ENCODE data around the gene DTX3L. TPM values are rescaled to one million over a fixed set of nuclear protein-coding genes. Genes with fewer than 3 reads are reported as not detected.

The DTX3L gene
- 8.2 and 36.9 TPM in 2 replicates for total RNA-seq

DNA sequence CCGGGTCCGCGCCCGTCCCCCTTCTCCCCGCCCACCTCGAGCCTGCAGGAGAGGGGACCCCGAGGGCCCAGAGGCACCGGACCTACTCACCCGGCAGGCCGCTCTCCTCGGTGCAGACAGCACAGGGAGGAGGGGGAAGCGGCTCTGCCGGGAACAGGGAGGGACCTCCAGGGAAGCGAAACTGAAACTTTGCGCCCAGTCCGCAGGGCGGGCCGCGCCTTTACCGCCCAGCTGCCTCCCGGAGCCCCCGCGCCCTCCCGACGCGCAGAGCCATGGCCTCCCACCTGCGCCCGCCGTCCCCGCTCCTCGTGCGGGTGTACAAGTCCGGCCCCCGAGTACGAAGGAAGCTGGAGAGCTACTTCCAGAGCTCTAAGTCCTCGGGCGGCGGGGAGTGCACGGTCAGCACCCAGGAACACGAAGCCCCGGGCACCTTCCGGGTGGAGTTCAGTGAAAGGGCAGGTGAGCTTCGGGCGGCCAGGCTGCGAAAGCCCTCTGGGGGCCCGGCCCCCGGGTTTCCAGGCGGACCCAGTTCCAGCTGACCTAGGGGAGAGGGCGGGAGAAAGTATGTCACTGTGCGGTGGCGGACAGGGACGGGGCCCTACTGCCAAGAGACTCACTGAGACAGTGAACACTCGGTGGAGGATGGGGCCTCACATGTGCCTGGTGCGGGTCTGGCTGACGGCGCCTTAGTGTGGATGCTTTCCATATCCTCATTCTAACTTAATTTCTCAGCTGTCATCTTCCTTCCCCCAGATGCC lies at the start of gene DTX3L, which contains the start of gene PARP9:
Gene DTX3L (plus strand): TSS at position 184 of the 758 bp plus-strand sequence. CDS start 89 bp downstream, at position 273.
Gene PARP9 (minus strand): TSS at position 146 of the 758 bp plus-strand sequence. CDS start 4,680 bp downstream, outside the sequence.

DNA sequence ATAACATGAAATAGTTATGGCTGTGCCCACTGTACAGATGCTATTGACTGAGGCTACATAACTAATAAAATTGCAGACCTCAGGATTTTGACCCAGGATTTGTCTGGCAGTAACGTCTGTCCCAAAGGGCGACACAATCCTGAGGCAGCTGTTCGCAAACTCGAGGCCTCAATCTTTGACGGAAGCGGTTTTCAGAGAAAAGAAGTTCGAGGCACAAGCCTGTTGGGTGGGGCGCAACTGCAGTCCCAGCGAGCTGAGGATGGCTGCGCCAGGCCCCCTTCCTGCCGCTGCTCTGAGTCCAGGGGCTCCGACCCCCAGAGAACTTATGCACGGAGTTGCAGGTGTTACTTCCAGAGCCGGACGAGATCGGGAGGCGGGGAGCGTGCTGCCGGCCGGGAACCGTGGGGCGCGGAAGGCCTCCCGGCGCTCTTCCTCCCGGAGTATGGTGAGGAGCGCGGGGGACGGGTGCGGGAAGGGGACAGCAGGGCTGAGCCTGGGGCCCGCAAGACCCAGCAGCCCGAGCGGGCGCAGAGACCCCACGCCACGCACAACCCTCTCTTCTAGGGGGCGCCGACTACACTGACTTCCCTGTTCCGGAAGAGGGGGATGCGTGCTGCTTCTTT lies 13.4 kb downstream of the DTX3L start, which contains the start of gene PARP15:
Gene PARP15 (plus strand): TSS at position 242 of the 623 bp plus-strand sequence. CDS start 18 bp downstream, at position 260.

Other genes with a start within 250 kb of the DTX3L start
- 114 and 450 TPM in 2 replicates for gene CSTA, start 239.1 kb upstream of the DTX3L start, total RNA-seq
- 32.5 and 33.2 TPM in 2 replicates for gene MIX23, start 181.1 kb upstream of the DTX3L start, total RNA-seq
- gene FAM162A, start 180.2 kb upstream of the DTX3L start, total RNA-seq, result 12.3 and 32.4 TPM in 2 replicates
- 4.8 and 5.8 TPM in 2 replicates for gene WDR5B, start 148.3 kb upstream of the DTX3L start, total RNA-seq
- gene KPNA1, start 49.4 kb upstream of the DTX3L start, total RNA-seq, result 33.2 and 66.7 TPM in 2 replicates
- gene PARP9, start within 50 bp of the DTX3L start, total RNA-seq, result 6.5 and 24.8 TPM in 2 replicates
- gene PARP15, start 13.3 kb downstream of the DTX3L start, total RNA-seq, result under 0.01 and 0.21 TPM in 2 replicates
- 17.8 and 67.0 TPM in 2 replicates for gene PARP14, start 116.5 kb downstream of the DTX3L start, total RNA-seq
- gene HSPBAP1, start 229.5 kb downstream of the DTX3L start, total RNA-seq, result 12.5 and 16.4 TPM in 2 replicates
- gene SLC49A4, start 230.7 kb downstream of the DTX3L start, total RNA-seq, result 33.5 and 46.6 TPM in 2 replicates